Prostate gland (tissue), 2 donors: ENCODE results near the gene RPL21. TPM values are rescaled to one million over a fixed set of nuclear protein-coding genes. Genes with fewer than 3 reads are reported as not detected.
"Not testable (repeated sequence)": the region's sequence is repeated elsewhere in the genome, so short reads cannot be mapped to it uniquely, and the experiment has no call there.

Experiments used
- DNase-seq: peaks from one replicate; pipeline ENCODE4 v3.0.0-alpha.2; 2019; ENCODE audit warnings: low spot score
- H3K27ac ChIP-seq, 2 donors: fragments of 200-600 bp; sonication (generic); 2 replicates each; pipeline ENCODE4 v1.5.1; 2017 to 2019
- H3K27me3 ChIP-seq: fragments of 200-600 bp; sonication (generic); replicated peaks from 2 replicates; pipeline ENCODE4 v1.5.1; 2019; ENCODE audit not compliant: insufficient read depth
- H3K36me3 ChIP-seq, 2 donors: fragments of 200-600 bp; sonication (generic); 1 replicate in 1 of 2; 2 replicates in 1 of 2; pipeline versions ENCODE4 v1.5.1 to v1.8.1; 2017 to 2019
- H3K4me1 ChIP-seq: fragments of 200-600 bp; sonication (generic); replicated peaks from 2 replicates; pipeline ENCODE4 v1.5.1; 2019
- H3K4me3 ChIP-seq, 2 donors: fragments of 200-600 bp; sonication (generic); 2 replicates each; pipeline ENCODE4 v1.5.1; 2017 to 2019
- H3K9me3 ChIP-seq: fragments of 200-600 bp; sonication (generic); 2 replicates; pipeline ENCODE4 v1.5.1; 2017
- CTCF ChIP-seq, 4 experiments: fragments of 200-600 bp in 2 of 4; fragments of 450-650 bp in 2 of 4; sonication (generic) in 2 of 4; IDR thresholded peaks; 1 replicate in 3 of 4; 2 replicates in 1 of 4; pipeline ENCODE4 v1.5.1; 2016 to 2019; ENCODE audit warnings: antibody characterized with exemption in 4 of 4, mild to moderate bottlenecking in 2 of 4, moderate library complexity in 2 of 4
- POLR2A ChIP-seq: fragments of 450-650 bp; IDR thresholded peaks from one replicate; pipeline ENCODE4 v1.6.1; 2016; ENCODE audit warnings: antibody characterized with exemption, mild to moderate bottlenecking
- POLR2AphosphoS5 ChIP-seq: sonication (generic); formaldehyde crosslinking; IDR thresholded peaks from one replicate; pipeline ENCODE4 v1.6.1; 2017; ENCODE audit warnings: antibody characterized with exemption
- WGBS: methylation state at CpG from one replicate; pipeline ENCODE4 v1.1.5; 2018; 5-methylcytosine and 5-hydroxymethylcytosine counted together
- intact Hi-C: fragments of 100-400 bp; cut with DNase I; formaldehyde crosslinking; loops from one replicate; pipeline ENCODE4 v1.14.2; 2022
- total RNA-seq, 2 donors: library from RNA; depleted of rRNA; stranded (reverse); fragments of >200 nt; gene quantifications; one replicate each; pipeline ENCODE4 v1.1.0, GENCODE V29; 2016

RPL21 gene
- total RNA-seq, 2 donors from 2014 or later = 338 to 1,109 TPM

- Histone ChIP-seq H3K36me3 (no peaks in the 10 kb centered on the region), H3K4me3 (no peak overlapping the region), H3K4me1 (no peaks in the 10 kb centered on the region), H3K9me3 (no peaks in the 10 kb centered on the region), H3K27ac (no peak overlapping the region), H3K27me3 (no peaks in the 10 kb centered on the region)
- intact Hi-C loops = no loop called here
- WGBS = 84% methylated on average over 4 of the region's 4 CpGs
- TF ChIP-seq POLR2AphosphoS5 (no peak), CTCF (IDR thresholded peaks at IDR 0.05) (peak in 1 of 4 experiments; percentile 30), POLR2A (no peak)
- no peak for DNase-seq
These were observed 32.6 kb downstream of the RPL21 start for GRCh38 chr13:27283906-27284493.

- Histone ChIP-seq H3K4me1 (no peaks in the 10 kb centered on the region), H3K27ac (no peak overlapping the region), H3K4me3 (no peak overlapping the region), H3K36me3 (no peaks in the 10 kb centered on the region), H3K9me3 (no peaks in the 10 kb centered on the region), H3K27me3 (no peaks in the 10 kb centered on the region)
- TF ChIP-seq CTCF (IDR thresholded peaks at IDR 0.05) = no peak
- WGBS = 89% methylated on average over 4 of the region's 4 CpGs
- intact Hi-C loops = no loop called here
- DNase-seq = no peak
These were observed 37.0 kb downstream of the RPL21 start for GRCh38 chr13:27288392-27288791.

- TF ChIP-seq CTCF (IDR thresholded peaks at IDR 0.05) (no peak), POLR2AphosphoS5 (no peak), POLR2A (no peak)
- intact Hi-C loops = no loop called here
- WGBS = 38% methylated on average over 2 of the region's 2 CpGs
- H3K9me3 ChIP-seq = no peaks in the 10 kb centered on the region
- no peak overlapping the region for H3K27ac ChIP-seq
- H3K36me3 ChIP-seq = no peaks in the 10 kb centered on the region
- H3K4me1 ChIP-seq = no peaks in the 10 kb centered on the region
- DNase-seq = no peak
- no peaks in the 10 kb centered on the region for H3K27me3 ChIP-seq
- no peak overlapping the region for H3K4me3 ChIP-seq
These were observed 37.8 kb downstream of the RPL21 start for GRCh38 chr13:27289011-27289665.

- Histone ChIP-seq H3K27ac (no peak overlapping the region), H3K4me3 (no peak overlapping the region), H3K4me1 (no peaks in the 10 kb centered on the region), H3K36me3 (no peaks in the 10 kb centered on the region), H3K9me3 (no peaks in the 10 kb centered on the region), H3K27me3 (no peaks in the 10 kb centered on the region)
- WGBS = 84% methylated on average over 4 of the region's 4 CpGs
- intact Hi-C loops = no loop called here
- TF ChIP-seq CTCF (IDR thresholded peaks at IDR 0.05) = no peak
- TF ChIP-seq POLR2A = no peak
- TF ChIP-seq POLR2AphosphoS5 = no peak
- no peak for DNase-seq
These were observed 39.4 kb downstream of the RPL21 start for GRCh38 chr13:27290715-27291114.

GRCh38 chr13:27291967-27292366 lies 40.6 kb downstream of the RPL21 start:
- H3K27ac ChIP-seq, H3K36me3 ChIP-seq, H3K4me3 ChIP-seq, H3K9me3 ChIP-seq, DNase-seq, intact Hi-C loops, H3K27me3 ChIP-seq, H3K4me1 ChIP-seq: not testable (repeated sequence)
- 93% methylated on average over 8 of the region's 8 CpGs for WGBS
